ENCODE data around the gene ZNF282.

Gene ZNF282

DNA sequence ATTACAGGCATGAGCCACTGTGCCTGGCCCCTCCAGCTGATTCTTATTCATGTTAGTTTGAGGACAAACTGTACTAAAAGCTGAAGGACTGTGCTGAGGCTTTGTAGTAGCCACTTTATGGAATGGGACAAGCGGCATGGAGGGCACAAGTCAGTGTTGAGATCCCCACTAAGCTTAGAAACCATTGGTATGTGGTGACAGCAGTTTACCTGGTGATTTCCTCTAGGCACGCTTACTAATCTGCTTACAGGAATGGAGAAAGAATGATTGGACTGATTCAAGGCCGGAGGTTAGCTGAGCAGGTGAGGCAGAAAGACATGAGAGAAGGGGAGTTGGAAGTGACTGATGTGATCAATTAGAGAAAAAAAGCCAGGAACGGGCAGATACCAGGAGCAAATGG lies 44.4 kb upstream of the ZNF282 start:
- no peaks in the 10 kb centered on the region for H3F3A ChIP-seq (ENCODE audit: insufficient read depth)
- H3K36me3 ChIP-seq (ENCODE audit: low read length) = peaks cover 3% of the 10 kb centered on the region; the same call in 1 of the 2 replicates
- no peak for TF ChIP-seq EZH2phosphoT487 (conservative IDR thresholded peaks at IDR 0.05; ENCODE audit: low read length)
- TF ChIP-seq, protein P1, sequence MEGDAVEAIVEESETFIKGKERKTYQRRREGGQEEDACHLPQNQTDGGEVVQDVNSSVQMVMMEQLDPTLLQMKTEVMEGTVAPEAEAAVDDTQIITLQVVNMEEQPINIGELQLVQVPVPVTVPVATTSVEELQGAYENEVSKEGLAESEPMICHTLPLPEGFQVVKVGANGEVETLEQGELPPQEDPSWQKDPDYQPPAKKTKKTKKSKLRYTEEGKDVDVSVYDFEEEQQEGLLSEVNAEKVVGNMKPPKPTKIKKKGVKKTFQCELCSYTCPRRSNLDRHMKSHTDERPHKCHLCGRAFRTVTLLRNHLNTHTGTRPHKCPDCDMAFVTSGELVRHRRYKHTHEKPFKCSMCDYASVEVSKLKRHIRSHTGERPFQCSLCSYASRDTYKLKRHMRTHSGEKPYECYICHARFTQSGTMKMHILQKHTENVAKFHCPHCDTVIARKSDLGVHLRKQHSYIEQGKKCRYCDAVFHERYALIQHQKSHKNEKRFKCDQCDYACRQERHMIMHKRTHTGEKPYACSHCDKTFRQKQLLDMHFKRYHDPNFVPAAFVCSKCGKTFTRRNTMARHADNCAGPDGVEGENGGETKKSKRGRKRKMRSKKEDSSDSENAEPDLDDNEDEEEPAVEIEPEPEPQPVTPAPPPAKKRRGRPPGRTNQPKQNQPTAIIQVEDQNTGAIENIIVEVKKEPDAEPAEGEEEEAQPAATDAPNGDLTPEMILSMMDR (IDR thresholded peaks at IDR 0.05; ENCODE audit: insufficient read depth, low read length, poor library complexity, severe bottlenecking) = no peak
- no peaks in the 10 kb centered on the region for H3K9me3 ChIP-seq (ENCODE audit: insufficient read depth, low read length)
- H2AFZ ChIP-seq (ENCODE audit: low read depth, low read length, severe bottlenecking) = no peak overlapping the region
- no peaks in the 10 kb centered on the region for H4K20me1 ChIP-seq (ENCODE audit: low read depth, low read length)
- no peaks in the 10 kb centered on the region for H3K27me3 ChIP-seq (ENCODE audit: low read length)
- H3K9me2 ChIP-seq (replicated peaks; ENCODE audit: insufficient read depth, low read length) = no peaks in the 10 kb centered on the region
- no peak overlapping the region for H3K9ac ChIP-seq (ENCODE audit: low read length)
- peaks cover 60% of the 10 kb centered on the region for H3K79me2 ChIP-seq (ENCODE audit: insufficient read depth, low read length)
- no peak overlapping the region for H3K4me3 ChIP-seq (ENCODE audit: insufficient read depth, low read length, poor library complexity, severe bottlenecking)
- no peak overlapping the region for H3K27ac ChIP-seq (ENCODE audit: low read depth, low read length)
- H3K4me2 ChIP-seq (ENCODE audit: low read depth, low read length, poor library complexity, severe bottlenecking) = no peak overlapping the region

DNA sequence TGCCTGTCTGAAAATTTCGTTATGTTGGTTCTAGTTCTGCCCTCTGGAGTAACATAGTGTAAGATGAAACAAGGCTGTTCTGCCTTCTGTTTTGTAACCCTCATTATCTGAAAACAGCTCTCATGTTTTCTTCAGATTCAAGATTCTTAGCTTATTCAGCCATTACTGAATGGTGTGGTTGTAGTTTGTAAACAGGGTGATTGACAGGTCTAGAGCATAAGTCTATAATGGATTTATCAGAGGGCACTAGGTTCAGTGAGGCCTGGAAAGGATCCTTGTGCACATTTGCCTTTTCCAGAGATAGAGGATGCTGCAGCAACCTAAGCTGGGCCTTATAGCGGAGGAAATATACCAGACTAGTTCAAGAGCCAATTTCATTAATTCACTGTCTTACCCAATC lies 42.0 kb upstream of the ZNF282 start:
- Histone ChIP-seq H3K4me2 (ENCODE audit: low read depth, low read length, poor library complexity, severe bottlenecking) (no peak overlapping the region), H4K20me1 (ENCODE audit: low read depth, low read length) (no peaks in the 10 kb centered on the region), H3K27me3 (ENCODE audit: low read length) (no peaks in the 10 kb centered on the region), H3K27ac (ENCODE audit: low read depth, low read length) (no peak overlapping the region), H3K4me3 (ENCODE audit: insufficient read depth, low read length, poor library complexity, severe bottlenecking) (no peak overlapping the region), H3F3A (ENCODE audit: insufficient read depth) (no peaks in the 10 kb centered on the region), H3K9ac (ENCODE audit: low read length) (no peak overlapping the region), H3K36me3 (ENCODE audit: low read length) (peaks cover 3% of the 10 kb centered on the region; the same call in 1 of the 2 replicates), H3K9me3 (ENCODE audit: insufficient read depth, low read length) (no peaks in the 10 kb centered on the region), H3K79me2 (ENCODE audit: insufficient read depth, low read length) (peaks cover 44% of the 10 kb centered on the region), H2AFZ (ENCODE audit: low read depth, low read length, severe bottlenecking) (no peak overlapping the region), H3K9me2 (replicated peaks; ENCODE audit: insufficient read depth, low read length) (no peaks in the 10 kb centered on the region)
- TF ChIP-seq, protein P1 (IDR thresholded peaks at IDR 0.05; ENCODE audit: insufficient read depth, low read length, poor library complexity, severe bottlenecking) = no peak
- TF ChIP-seq EZH2phosphoT487 (conservative IDR thresholded peaks at IDR 0.05; ENCODE audit: low read length) = no peak

DNA sequence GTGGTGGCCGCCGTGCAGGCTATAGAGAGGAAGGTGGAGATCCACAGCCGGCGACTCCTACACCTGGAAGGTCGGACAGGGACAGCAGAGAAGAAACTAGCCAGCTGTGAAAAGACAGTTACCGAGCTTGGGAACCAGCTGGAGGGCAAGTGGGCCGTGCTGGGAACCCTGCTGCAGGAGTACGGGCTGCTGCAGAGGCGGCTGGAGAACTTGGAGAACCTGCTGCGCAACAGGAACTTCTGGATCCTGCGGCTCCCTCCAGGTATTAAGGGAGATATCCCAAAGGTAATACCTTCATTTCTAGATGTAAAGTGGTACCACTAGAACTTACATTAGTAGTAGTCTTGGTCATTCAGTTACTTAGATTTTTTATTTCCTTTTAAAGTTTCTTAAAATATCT lies 41.3 kb upstream of the ZNF282 start:
- H3K27ac ChIP-seq (ENCODE audit: low read depth, low read length) = no peak overlapping the region
- H4K20me1 ChIP-seq (ENCODE audit: low read depth, low read length) = no peaks in the 10 kb centered on the region
- H3K4me3 ChIP-seq (ENCODE audit: insufficient read depth, low read length, poor library complexity, severe bottlenecking) = no peak overlapping the region
- H3F3A ChIP-seq (ENCODE audit: insufficient read depth) = no peaks in the 10 kb centered on the region
- no peaks in the 10 kb centered on the region for H3K27me3 ChIP-seq (ENCODE audit: low read length)
- peaks cover 3% of the 10 kb centered on the region; the same call in 1 of the 2 replicates for H3K36me3 ChIP-seq (ENCODE audit: low read length)
- peaks cover 41% of the 10 kb centered on the region for H3K79me2 ChIP-seq (ENCODE audit: insufficient read depth, low read length)
- TF ChIP-seq, protein P1 (IDR thresholded peaks at IDR 0.05; ENCODE audit: insufficient read depth, low read length, poor library complexity, severe bottlenecking) = no peak
- no peak for TF ChIP-seq EZH2phosphoT487 (conservative IDR thresholded peaks at IDR 0.05; ENCODE audit: low read length)
- no peaks in the 10 kb centered on the region for H3K9me3 ChIP-seq (ENCODE audit: insufficient read depth, low read length)
- H3K9me2 ChIP-seq (replicated peaks; ENCODE audit: insufficient read depth, low read length) = no peaks in the 10 kb centered on the region
- H3K4me2 ChIP-seq (ENCODE audit: low read depth, low read length, poor library complexity, severe bottlenecking) = no peak overlapping the region
- no peak overlapping the region for H2AFZ ChIP-seq (ENCODE audit: low read depth, low read length, severe bottlenecking)
- H3K9ac ChIP-seq (ENCODE audit: low read length) = no peak overlapping the region

All from SU-DHL-6 (cell line).